Measurements from ENCODE around the gene AKAP7.
A peak's percentile ranks its signal among the peaks of the same experiment; 100 is the strongest.

Gene AKAP7

DNA sequence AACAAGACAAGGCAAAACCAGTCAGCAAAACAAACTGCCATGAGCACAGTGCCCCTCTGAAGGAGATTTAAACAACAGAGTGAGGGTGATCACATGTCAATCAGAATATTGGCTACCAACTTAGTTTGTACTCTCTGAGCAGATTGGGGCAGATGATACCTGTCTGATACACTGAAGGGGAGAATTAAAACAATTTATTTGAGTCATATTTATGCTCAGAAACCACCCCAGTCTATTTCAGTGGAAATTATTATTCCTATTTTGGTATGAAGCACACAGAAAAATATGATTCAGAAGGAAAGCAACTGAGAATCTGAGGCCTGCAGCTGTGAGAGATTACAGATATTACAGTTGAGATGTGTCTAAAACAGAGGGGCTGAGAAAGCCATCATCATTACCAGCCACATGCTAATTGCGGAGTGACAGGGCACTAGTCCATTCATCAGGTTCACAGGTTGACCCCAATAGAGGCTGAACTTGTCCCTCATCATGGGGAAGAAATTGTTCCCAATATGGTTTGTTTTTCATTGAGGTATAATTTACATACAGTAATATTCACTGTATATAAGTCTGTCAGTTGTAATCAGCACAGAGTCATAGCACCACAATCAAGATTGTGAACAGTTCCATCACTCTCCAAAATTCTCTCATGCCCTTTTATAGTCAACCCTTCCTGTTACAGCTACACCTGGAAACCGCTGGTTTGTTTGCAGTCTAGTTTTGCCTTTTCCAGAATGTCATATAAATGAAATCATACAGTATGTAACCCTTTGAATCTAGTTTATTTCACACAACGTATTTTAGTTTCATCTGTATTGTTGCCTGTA is 134.5 kb downstream of the AKAP7 start:
- Mint-ChIP-seq H3K4me3 (no peak overlapping the region), H3K4me1 (peaks cover 33% of the 10 kb centered on the region), H3K9me3 (peaks cover 33% of the 10 kb centered on the region), H3K36me3 (ENCODE audit: low read depth) (peaks cover 42% of the 10 kb centered on the region), H3K27me3 (no peaks in the 10 kb centered on the region), H3K27ac (peak overlapping the region; percentile 33)
- no peak for DNase-seq
- ATAC-seq, result peak; percentile 90

DNA sequence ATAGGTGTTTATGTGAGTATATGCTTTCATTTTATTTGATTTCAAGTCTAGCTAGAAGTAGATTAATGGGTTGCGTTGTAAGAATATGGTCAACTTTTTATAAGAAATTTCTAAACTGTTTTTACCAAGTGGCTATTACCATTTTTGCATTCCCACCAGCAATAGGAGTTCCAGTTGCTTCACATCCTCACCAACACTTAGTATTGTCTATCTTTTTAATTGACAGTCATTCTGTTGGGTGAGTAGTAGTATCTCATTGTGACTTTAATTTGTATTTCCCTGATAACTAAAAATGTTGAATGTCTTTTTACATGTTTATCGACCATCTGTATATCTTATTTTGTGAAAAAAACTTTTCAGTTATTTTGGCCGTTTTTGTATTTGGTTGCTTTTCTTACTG is 135.3 kb downstream of the AKAP7 start:
- peaks cover 38% of the 10 kb centered on the region for H3K9me3 Mint-ChIP-seq
- no peak overlapping the region for H3K4me3 Mint-ChIP-seq
- DNase-seq (no peak), ATAC-seq (no peak)
- peaks cover 42% of the 10 kb centered on the region for H3K36me3 Mint-ChIP-seq (ENCODE audit: low read depth)
- H3K27ac Mint-ChIP-seq, result no peak overlapping the region
- H3K27me3 Mint-ChIP-seq, result no peaks in the 10 kb centered on the region
- H3K4me1 Mint-ChIP-seq, result peaks cover 32% of the 10 kb centered on the region

DNA sequence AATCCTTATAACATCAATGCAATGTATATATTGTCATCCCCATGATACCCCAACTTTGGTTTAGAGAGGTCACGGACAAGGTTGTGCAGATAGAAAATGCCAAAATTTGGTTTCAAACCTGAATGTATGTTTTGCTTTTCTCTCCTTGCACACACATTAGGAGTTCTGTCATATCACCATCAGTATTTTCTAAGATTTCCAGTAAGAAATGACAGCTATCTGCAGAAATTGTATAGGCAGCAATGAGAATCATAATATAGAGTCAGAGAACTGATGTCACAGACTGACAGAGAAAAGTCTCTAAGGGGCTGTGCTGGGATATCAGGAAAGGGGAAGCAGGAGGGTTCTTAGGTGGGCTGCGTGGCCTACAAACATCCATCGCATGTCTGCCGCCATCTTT is 140.0 kb downstream of the AKAP7 start:
- peaks cover 32% of the 10 kb centered on the region for H3K36me3 Mint-ChIP-seq (ENCODE audit: low read depth)
- no peak overlapping the region for H3K4me3 Mint-ChIP-seq
- H3K27ac Mint-ChIP-seq, result no peak overlapping the region
- H3K4me1 Mint-ChIP-seq, result peaks cover 4% of the 10 kb centered on the region
- H3K27me3 Mint-ChIP-seq, result no peaks in the 10 kb centered on the region
- no peak for ATAC-seq
- peaks cover 48% of the 10 kb centered on the region for H3K9me3 Mint-ChIP-seq
- no peak for DNase-seq

DNA sequence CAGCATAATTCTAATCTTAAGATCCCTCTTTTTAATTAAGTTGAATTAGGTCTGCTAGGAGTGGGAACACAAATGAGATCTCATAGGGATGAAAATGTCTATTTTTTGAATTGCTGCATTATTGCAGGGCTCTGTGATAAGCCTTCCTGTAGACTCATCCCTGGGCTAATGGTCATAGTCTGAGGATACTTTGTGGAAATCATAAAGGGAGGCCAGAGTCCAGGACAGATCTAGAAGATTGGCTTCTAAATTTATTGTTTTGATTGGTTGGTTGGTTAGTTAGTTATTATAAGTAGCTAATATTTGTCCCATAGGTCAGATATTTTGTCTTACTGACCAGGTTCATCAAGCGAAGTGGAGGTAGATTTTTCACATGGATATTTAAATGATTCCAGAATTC is 142.3 kb downstream of the AKAP7 start:
- no peak for DNase-seq
- Mint-ChIP-seq H3K27ac (no peak overlapping the region), H3K9me3 (peaks cover 35% of the 10 kb centered on the region), H3K36me3 (ENCODE audit: low read depth) (peaks cover 23% of the 10 kb centered on the region), H3K4me3 (no peak overlapping the region), H3K27me3 (no peaks in the 10 kb centered on the region), H3K4me1 (peaks cover 20% of the 10 kb centered on the region)
- no peak for ATAC-seq

DNA sequence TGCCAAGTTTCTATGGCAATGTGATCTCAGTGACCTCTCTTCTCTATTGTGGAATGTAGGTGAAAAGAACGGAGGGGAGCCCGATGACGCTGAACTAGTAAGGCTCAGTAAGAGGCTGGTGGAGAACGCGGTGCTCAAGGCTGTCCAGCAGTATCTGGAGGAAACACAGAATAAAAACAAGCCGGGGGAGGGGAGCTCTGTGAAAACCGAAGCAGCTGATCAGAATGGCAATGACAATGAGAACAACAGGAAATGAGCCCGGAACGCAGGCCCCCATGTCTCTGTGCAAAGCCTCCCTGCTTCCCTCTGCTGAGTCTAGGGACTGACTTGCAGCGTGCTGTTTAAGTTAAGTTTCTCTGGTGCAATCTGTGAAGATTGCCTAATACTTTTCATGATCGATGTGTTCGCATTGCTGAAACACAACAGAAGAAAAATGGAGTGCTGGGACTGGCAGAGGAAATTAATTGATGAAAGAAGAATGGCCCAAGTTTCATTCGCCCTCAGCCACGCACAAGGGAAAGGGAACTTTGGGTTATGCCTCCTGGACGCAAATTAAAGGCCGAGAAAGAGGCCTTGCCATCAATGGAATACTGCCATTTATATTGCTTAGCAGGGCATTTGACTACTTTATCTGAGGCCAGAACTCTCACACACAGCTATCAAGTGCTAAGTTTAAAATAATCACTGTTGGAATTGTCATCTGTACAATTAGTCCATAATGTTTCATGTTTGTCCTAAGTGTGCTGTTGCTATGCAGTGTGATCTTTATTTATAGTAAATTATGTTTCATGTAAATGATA is 146.4 kb downstream of the AKAP7 start:
- peak; percentile 54 for DNase-seq
- H3K4me1 Mint-ChIP-seq, result peaks cover 38% of the 10 kb centered on the region
- H3K36me3 Mint-ChIP-seq (ENCODE audit: low read depth), result peaks cover 13% of the 10 kb centered on the region
- H3K4me3 Mint-ChIP-seq, result peak overlapping the region; percentile 77
- H3K27me3 Mint-ChIP-seq, result no peaks in the 10 kb centered on the region
- H3K9me3 Mint-ChIP-seq, result peaks cover 13% of the 10 kb centered on the region
- H3K27ac Mint-ChIP-seq, result peak overlapping the region; percentile 88
- peak; percentile 85 for ATAC-seq

DNA sequence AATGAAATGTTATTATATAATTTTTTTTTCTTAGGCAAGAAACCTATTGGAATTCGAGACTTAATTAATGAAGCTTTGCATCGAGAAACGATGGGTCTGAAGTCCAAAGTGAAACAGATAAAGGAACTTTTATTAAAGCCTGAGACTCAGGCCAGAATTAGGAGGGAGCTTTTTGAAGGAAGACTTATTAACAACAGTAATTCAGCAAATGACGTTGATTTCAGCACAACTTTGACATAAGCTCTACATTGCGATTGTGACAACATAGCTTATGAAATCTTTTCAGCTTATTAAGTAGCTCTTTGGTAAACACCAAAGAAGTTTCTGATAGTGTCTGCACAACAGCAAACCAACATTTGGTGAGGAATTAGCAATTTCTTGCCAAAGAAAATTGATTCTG is 147.1 kb downstream of the AKAP7 start:
- H3K27ac Mint-ChIP-seq, result peak overlapping the region; percentile 88
- peaks cover 38% of the 10 kb centered on the region for H3K4me1 Mint-ChIP-seq
- H3K4me3 Mint-ChIP-seq, result no peak overlapping the region
- peaks cover 13% of the 10 kb centered on the region for H3K9me3 Mint-ChIP-seq
- H3K36me3 Mint-ChIP-seq (ENCODE audit: low read depth), result peaks cover 13% of the 10 kb centered on the region
- no peaks in the 10 kb centered on the region for H3K27me3 Mint-ChIP-seq
- no peak for DNase-seq
- no peak for ATAC-seq

DNA sequence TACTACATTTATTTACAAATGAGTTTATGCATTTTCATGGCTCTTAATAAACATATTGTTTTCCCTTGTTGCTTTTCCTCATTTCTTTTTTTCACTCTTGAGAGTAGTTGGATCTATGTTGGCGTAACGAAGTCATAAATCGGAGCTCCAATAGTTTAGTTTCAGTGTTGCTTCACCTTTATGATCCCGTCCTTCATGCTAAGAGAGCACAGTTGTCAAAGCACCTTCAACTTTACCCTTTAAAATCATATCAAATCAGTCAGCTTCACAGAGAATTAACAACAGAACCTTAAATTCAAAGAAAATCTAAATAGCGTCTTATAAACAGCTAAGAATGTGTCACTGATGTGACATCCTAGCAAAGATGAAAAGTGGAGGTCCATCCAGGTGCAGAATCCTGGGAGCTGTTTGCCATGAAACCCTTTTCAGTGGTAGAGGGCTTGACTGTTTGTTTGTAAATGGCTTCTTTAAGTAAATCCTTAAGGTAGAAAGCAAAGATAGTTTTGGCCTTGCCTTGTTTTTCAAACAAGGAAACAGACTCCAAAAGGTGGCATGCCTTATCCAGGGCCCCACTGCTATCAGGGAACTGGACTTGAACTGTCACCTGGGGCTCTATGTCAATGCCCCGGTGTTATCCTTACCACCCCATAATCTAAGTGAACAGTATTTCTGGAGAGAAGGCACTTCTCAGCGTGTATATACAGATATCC is 148.4 kb downstream of the AKAP7 start:
- Mint-ChIP-seq H3K4me1 (peaks cover 38% of the 10 kb centered on the region), H3K4me3 (no peak overlapping the region), H3K9me3 (peaks cover 9% of the 10 kb centered on the region), H3K27me3 (no peaks in the 10 kb centered on the region), H3K36me3 (ENCODE audit: low read depth) (peaks cover 11% of the 10 kb centered on the region), H3K27ac (no peak overlapping the region)
- no peak for DNase-seq
- no peak for ATAC-seq

DNA sequence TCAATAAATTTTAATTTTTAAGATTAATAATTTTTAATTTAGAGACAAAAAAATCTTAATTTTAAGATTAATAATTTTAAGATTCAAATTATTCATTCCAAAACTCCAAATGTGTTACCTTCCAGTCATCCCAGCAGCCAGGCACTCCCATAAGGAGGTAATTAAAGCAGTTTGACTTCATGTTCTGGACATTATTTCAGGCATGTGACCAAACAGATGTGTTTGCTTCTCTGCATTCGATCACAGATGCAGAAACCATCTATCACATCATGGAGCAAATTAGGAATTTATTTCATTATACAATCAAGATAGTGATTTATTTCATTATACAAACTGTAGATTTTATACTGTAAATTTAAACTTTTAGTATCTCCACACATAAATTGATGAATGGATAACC is 150.3 kb downstream of the AKAP7 start:
- peaks cover 35% of the 10 kb centered on the region for H3K4me1 Mint-ChIP-seq

DNA sequence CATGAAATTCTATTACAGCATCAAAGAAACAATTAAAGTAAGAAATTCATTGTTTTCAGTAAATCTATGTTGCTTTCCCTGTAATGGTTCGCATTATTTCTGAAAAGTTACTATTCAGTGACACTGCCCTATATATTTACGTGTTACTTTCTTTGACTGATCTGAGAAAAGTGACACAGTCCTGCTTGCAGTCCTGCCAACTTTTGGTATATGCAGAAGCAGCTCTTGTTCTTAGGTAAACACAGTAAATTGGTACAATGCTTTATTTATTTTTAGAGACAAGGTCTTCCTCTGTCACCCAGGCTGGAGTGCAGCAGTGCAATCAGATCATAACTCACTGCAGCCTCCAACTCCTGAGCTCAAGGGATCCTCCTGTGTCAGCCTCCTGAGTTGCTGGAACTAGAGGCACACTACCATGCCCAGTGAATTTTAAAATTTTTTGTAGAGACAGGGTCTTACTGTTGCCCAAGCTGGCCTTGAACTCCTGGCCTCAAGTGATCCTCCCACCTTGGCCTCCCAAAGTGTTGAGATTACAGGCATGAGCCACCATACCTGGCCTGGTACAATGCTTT is 151.3 kb downstream of the AKAP7 start:
- ATAC-seq (no peak), DNase-seq (no peak)
- peaks cover 26% of the 10 kb centered on the region for H3K4me1 Mint-ChIP-seq
- H3K36me3 Mint-ChIP-seq (ENCODE audit: low read depth), result peaks cover 8% of the 10 kb centered on the region
- H3K27me3 Mint-ChIP-seq, result no peaks in the 10 kb centered on the region
- H3K27ac Mint-ChIP-seq, result no peak overlapping the region
- H3K4me3 Mint-ChIP-seq, result no peak overlapping the region
- H3K9me3 Mint-ChIP-seq, result no peaks in the 10 kb centered on the region

More for the DNA sequence above, 150.3 kb downstream of the AKAP7 start:
- no peaks in the 10 kb centered on the region for H3K27me3 Mint-ChIP-seq
- DNase-seq, result no peak
- H3K9me3 Mint-ChIP-seq, result peaks cover under 1% of the 10 kb centered on the region
- H3K27ac Mint-ChIP-seq, result no peak overlapping the region
- no peak for ATAC-seq
- H3K36me3 Mint-ChIP-seq (ENCODE audit: low read depth), result peaks cover 8% of the 10 kb centered on the region
- no peak overlapping the region for H3K4me3 Mint-ChIP-seq

DNA sequence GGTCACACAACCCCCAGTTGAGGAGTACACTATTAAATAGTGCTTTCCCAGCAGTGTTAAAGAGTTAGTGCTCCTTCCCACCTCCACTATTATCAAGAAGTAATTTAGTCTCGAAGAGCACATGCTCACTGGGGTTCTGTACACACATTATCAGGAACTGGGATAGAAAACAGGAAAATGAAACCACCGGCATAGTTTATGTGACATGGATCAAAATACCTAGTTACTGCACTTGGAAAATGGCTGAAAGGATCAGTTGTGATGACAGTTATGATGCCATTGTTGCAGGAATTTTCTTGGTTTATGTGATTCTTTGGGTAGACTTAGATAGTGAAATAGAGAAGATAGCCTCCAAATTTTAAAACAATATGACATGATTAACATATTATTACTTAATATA is 152.9 kb downstream of the AKAP7 start:
- Mint-ChIP-seq H3K4me3 (no peak overlapping the region), H3K27ac (no peak overlapping the region), H3K9me3 (no peaks in the 10 kb centered on the region), H3K36me3 (ENCODE audit: low read depth) (peaks cover 2% of the 10 kb centered on the region), H3K4me1 (peaks cover 21% of the 10 kb centered on the region), H3K27me3 (no peaks in the 10 kb centered on the region)
- no peak for DNase-seq
- no peak for ATAC-seq

DNA sequence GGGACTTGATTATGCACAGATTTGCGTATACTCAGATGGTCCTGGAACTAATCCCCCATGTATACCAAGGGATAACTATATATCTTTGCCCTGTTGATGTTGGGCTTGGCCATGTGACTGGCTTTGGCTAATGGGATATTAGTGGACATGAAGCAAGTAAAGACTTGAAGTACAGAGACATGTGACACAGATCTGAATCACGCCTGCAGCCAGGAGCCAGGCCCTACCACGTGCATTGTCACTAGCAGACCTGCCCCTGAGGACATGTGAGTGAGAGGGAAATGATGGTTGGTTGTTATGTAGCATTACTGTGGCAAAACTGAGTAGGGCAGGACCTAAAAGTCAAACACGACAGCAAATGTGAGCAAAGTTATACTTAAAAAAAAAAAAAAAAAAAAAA is 155.7 kb downstream of the AKAP7 start:
- Mint-ChIP-seq H3K4me1 (peaks cover 18% of the 10 kb centered on the region), H3K27me3 (no peaks in the 10 kb centered on the region)

DNA sequence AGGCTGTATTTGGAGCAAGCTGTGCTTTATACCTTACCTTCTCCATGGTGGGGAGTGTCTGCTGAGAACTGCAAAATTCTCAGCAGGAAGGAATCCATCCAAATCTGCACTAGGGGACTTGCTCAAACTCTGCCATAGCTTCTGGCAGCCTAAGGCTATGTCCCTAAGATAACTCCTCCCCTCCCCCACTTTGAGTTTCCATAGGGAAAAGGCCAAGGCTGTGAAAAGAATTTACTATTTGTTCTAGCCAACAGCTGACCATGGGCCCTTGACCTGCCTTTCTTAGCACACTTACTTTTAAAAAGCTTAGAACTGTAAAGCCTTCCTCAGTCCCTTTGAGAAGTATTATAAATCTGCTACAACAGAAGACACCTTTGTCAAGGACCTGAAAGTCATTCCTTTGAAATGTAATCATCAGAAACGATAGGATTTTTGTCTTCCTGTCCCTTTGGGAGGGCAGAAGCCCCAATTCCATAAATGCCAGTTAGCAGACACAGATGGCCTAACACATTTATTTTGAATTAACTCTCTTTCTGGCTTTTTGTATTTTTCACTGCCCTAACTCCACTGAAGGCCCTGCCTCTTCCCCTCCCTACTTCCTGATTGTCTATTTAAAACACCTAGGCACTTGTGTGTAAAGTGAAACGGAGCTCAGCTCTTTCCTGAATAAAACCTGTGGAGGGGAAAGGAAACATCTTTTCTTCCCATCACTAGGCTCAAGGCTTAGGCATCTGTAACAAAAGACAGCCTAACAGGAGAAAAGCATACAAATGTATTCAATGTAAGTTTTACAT is 157.1 kb downstream of the AKAP7 start:
- Mint-ChIP-seq H3K9me3 (no peaks in the 10 kb centered on the region), H3K27ac (peak overlapping the region; percentile 8), H3K4me3 (no peak overlapping the region), H3K4me1 (peaks cover 18% of the 10 kb centered on the region), H3K27me3 (no peaks in the 10 kb centered on the region), H3K36me3 (ENCODE audit: low read depth) (peaks cover 2% of the 10 kb centered on the region)
- DNase-seq (no peak), ATAC-seq (no peak)

More for the DNA sequence above, 155.7 kb downstream of the AKAP7 start:
- Mint-ChIP-seq H3K4me3 (no peak overlapping the region), H3K27ac (no peak overlapping the region), H3K9me3 (no peaks in the 10 kb centered on the region), H3K36me3 (ENCODE audit: low read depth) (peaks cover 2% of the 10 kb centered on the region)
- no peak for ATAC-seq
- DNase-seq, result no peak

DNA sequence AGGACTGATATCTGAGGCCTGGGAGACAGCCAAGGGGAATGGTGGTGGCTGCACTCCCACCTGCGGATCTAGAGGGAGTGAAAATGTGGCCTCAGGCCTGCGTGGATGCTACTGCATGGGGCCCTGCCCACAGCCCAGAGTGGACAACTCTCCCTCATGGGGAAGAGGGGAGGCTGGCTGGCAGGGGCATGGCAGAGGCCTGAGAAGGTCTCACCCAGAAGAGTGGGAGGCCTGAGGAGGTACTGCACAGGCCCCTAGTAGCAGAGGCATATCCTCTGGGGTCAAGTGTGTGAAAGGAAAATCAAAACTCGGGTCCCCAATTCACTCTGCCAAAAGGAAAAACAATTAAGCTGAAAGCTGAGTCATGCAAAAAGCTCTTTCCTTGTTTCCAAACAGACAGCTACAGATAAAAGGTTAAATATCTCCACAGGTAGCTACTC is 158.2 kb downstream of the AKAP7 start:
- Mint-ChIP-seq H3K27ac (no peak overlapping the region), H3K36me3 (ENCODE audit: low read depth) (peaks cover 2% of the 10 kb centered on the region), H3K4me1 (peaks cover 18% of the 10 kb centered on the region), H3K9me3 (no peaks in the 10 kb centered on the region), H3K4me3 (no peak overlapping the region), H3K27me3 (no peaks in the 10 kb centered on the region)
- DNase-seq, result no peak
- no peak for ATAC-seq

DNA sequence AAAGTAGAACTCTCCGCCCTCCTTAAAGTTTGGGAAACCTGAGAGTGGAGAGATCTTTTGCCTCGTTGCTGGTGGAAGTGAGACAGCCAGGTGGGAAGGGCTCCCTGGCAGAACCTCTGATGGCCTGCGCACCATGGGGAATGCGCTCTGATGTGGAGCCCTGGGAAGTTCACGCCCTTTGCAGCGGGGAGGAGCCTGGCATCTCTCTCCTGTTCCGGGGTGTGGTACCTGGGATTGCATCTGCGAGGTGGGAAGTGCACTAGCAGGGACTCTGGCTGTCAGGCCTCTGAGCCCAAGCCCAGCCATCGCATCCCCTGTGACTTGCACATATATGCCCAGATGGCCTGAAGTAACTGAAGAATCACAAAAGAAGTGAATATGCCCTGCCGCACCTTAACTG is 159.8 kb downstream of the AKAP7 start:
- DNase-seq, result no peak
- ATAC-seq, result no peak
- no peaks in the 10 kb centered on the region for H3K27me3 Mint-ChIP-seq
- peaks cover 2% of the 10 kb centered on the region for H3K36me3 Mint-ChIP-seq (ENCODE audit: low read depth)
- peaks cover 18% of the 10 kb centered on the region for H3K4me1 Mint-ChIP-seq
- no peaks in the 10 kb centered on the region for H3K9me3 Mint-ChIP-seq
- no peak overlapping the region for H3K27ac Mint-ChIP-seq
- no peak overlapping the region for H3K4me3 Mint-ChIP-seq

All from activated naive CD8-positive, alpha-beta T cell treated with anti-CD3 and anti-CD28 coated beads, Interleukin-2, amount 50 U/mL, for 24 hours (primary cell).